UCSD-AML1 (cell line): ENCODE results near the gene CUTC.
"Not testable (repeated sequence)": the region's sequence is repeated elsewhere in the genome, so short reads cannot be mapped to it uniquely, and the experiment has no call there.

Experiments
- DNase-seq: peaks from one replicate; lab custom pipeline; 2025; ENCODE audit not compliant: unreplicated experiment; lab: John Stamatoyannopoulos, UW

Gene CUTC

DNA sequence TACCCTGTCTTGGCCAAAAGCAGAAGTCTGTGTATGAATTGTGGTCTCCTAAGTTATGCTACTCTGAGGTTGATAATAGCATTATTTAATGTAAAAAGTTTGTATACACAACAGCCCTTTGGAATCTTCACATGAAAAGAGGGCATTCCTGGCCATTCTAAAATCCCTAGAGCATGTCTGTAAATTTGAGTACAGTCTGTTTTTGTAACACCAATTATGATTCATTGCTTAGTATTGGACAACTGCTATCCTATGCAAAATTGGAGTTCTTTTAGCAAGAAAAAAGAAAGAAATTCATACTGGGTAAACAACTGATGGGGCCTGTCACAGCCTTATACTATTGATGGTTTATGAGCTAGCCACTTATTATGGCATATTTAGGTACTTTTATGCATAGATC, 10.2 kb downstream of the CUTC start:
- no peak for DNase-seq

DNA sequence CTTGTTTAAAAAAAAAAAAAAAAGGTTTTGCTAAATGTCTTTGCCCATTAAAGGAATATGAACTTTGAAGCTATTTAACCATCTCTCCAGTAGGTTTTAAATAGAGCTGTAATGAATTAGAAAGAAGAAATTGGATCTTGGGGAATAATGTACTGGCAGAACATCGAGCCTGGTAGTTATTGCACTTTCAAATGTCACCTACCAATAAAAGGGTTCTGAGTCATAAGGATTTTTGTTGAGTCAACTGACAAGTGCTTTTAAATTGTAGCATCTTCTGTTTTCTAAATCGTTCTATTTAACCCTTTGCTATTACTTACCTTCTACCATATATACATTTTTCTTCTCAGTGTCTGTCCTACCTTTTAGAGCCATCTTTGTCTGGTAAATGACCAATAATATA, 10.7 kb downstream of the CUTC start:
- no peak for DNase-seq

DNA sequence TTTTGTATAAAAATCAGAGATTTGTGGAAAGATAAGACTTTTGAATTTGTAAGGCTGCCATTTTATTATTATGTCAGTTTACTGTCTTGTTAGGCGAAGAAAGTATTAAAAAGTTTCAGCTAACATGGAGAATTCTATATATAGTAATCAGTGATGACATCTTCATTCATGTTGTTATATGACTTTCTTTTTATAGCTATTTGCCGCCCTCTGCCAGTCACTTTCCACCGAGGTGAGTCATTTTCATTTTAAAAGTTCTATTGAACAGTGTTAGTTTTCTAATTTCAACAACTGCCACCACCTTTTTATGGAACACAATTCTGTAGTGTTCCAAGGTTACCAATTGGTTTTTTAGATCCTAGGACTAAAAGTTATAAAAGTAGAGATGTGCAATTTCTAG, 11.8 kb downstream of the CUTC start:
- DNase-seq: no peak

DNA sequence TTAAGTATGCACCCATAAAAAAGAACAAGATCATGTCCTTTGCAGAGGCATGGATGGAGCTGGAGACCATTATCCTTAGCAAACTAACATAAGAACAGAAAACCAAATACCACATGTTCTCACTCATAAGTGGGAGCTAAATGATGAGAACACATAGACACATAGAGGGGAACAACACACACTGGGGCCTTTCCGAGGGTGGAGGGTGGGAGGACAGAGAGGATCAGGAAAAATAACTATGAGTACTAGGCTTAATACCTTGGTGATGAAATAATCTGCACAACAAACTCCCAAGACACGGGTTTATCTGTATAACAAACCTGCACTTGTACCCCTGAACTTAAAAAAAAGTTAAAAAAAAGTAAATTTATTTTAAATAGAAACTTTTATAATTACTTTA, 14.1 kb downstream of the CUTC start:
- not testable (repeated sequence) for DNase-seq

DNA sequence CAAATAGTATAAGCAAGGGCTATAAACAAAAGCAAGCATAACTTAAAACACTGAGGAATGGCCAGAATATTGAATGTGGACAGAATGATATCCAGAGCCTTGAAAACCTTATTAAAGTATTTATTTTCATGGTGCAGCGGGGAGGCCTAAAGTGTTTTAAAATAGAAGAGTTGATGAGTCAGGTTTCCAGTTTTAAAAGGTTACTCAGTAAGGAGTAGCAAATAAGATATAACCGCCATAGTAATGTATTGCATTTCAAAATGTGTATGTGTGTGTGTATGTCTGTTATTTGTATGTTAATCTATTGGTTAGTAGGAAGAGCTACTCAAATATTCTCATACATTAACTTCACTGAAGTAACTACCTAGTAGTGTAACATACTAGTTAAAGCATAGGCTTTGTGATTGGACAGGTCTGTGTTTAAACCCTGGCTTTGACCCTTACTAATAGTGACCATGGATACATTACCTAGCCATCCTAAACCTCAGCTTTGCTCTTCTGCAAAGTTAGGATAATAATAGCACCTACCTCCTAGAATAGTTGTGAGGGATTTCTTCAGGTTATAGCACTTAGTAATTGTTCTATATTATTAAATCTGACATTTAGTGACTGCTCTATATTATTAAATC, 16.9 kb downstream of the CUTC start:
- DNase-seq: no peak

DNA sequence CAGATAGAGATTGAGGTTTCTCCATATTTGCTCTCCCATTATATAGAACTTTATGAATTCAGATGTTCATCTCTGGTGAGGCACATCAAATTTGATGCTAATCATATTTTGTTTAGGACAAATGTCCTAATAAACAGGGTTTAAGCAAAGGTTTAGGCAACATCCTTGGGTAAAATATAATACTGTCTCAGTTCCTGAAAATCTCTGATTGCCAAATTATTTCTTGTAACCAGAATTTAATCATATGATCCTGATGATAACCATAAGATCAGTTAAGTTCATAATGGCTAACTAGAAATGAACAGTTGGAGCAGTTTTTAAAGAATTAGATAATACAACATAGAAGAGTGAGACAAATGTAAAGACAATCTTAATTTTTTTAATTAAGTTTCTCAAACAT, 18.6 kb downstream of the CUTC start:
- DNase-seq: no peak

DNA sequence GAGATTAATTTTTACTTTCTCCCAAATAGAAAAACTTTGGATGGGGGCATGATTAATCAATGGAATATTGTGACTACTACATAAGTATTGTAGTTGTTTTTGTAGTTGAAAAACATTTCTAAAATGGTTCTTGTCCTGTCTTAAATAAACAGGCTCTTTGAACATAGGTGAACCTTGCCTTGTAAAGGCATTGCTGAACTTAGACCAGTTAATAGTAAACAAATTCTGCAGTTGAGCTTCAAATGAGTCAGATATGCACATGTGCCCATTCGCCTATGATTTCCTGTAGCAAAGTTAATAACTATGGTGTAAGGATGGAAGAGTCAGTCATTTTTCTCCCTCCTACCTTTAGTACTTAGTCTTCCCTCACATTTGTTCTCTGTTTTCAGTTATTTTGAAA, 22.6 kb downstream of the CUTC start:
- DNase-seq: no peak

DNA sequence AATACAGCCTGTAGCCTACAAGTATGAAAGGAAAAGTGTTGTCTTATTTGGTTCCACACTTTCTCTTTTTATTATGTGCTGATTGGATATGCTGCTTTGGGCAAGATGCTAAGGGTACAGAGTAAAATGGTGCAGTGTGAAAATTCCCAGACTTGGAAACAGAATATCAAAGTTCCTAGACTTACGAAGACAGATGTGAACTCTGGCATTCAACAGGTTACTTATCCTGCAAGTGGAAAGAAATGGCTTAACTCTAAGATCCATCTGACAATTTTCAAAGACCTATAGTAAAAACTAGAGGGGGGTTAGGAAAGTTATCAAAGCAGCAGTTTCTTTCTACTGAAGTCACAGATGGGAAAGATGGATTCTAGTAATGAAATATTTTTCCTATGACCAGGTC, 24.1 kb downstream of the CUTC start:
- DNase-seq: no peak

DNA sequence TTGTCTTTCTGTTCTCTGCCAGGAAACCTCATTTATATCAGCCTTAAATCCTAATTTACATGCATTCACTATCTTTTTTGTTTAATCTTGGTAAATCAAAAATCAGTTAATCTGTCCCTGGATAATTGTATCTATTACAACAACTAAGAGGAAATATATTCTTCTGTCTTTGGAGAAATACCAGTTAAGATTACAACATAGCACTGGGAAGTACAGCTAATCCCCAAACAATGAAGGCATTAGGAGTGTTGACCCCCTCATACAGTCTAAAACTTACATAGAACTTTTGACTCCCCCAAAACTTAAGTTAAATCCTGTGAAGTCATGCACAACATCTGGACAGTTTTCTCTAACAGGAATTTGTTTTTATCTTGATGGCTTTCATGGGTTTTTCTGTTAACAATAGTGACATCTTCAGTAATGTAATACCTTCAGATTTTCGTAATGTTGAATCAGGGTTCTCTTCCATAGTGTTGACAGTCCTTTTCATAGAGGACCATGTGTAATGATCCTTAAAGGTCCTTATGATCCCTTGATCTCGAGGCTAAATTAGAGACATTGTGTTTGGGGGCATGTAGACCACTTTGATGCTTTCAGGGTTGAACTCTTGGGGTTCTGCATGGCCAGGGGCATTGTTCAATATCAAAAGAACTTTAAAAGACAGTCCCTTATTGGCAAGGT, 26.3 kb downstream of the CUTC start:
- no peak for DNase-seq

DNA sequence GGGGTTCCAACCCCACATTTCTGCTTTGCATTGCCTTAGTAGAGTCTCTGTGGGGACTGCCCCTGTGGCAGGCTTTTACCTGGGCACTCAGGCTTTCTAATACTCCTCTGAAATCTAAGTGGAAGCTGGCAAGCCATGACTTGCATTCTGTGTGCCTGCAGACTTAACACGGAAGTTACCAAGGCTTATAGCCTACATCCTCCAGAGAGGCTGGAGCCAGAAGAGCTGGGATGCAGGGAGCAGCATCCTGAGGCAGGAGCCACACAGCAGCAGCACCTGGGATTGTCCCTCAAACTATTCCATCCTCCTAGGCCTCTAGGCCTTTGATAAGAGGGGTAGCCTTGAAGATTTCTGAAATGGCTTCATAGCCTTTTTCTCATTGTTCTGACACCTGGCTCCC, 28.3 kb downstream of the CUTC start:
- no peak for DNase-seq

DNA sequence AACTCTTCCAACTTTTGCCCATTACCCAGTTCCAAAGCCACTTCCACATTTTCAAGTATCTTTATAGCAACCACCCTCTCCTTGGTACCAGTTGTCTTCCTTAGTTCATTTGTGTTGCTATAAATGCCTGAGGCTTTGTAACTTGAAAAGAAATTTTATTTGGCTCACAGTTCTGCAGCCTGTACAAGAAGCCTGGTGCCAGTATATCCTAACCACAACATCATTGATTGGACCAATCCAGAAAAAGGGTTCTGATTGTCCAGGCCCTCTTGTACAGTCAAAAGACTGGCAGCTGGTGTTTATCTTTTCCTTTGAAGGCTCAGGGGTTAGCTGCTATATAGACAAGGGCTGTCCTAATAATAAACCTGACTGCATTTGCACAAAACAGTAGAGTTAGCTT, 29.3 kb downstream of the CUTC start:
- no peak for DNase-seq

DNA sequence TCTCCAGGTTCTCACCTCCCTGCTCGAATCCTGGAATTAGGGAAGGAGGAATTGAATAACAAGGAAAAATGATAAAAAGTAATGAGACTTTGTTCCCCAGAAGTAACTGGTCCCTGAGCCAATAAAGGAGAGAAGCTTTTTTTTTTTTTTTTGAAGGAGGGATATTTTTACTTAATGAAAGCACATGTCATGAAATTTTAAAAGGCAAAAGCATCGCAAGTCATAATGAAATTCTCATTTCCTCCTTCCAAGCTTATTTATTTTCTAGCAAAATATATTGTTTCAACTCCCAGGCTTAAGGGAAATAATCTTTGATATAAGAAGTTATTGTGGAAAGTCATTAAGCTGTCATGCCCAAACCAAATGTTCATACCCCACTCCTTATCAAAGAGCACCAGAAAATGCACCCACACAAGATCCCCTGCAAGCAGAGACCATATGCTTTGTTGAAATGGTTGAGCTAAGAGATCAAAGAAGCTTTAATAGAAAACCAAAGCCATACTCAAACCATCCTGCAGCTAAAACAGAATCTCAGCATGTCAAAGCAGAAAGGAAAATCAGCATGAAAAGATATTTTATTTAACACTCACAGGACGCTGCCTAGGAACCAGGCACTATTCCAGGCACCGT, 33.8 kb downstream of the CUTC start:
- DNase-seq: no peak

DNA sequence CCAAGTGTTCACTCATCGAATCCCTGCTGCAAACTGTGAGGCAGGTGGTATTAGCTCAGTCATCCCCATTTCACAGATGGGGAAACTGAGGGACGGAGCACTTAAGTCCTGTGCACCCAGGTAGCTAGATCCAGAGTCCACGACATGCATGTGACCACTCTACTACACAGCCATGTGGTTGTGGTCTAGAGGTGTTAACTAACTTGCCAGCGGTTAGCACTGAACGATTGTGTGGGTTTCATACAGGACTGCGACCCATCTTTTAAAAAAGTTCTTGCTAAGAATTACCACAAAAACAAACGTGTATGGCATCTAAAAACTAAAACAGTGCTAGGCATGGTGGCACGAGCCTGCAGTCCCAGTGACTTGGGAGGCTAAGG, 34.3 kb downstream of the CUTC start:
- DNase-seq: no peak

DNA sequence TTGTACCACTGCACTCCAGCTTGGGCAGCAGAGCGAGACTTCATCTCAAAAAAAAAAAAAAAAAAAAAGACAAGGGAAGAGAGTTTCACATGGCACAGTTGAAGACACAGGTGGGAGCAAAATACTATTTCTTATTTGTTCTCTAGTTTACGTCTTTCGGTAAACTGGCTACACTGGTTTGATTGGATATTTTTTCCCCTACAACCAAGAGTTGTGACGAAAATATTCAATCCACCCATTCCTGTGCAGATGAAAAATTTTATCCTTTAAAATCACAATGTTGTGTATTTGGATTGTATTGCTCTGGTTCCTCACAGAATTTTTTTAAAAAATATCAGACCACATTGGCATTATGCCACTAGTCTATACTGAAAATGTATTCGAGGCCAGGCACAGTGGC, 35.9 kb downstream of the CUTC start:
- no peak for DNase-seq

DNA sequence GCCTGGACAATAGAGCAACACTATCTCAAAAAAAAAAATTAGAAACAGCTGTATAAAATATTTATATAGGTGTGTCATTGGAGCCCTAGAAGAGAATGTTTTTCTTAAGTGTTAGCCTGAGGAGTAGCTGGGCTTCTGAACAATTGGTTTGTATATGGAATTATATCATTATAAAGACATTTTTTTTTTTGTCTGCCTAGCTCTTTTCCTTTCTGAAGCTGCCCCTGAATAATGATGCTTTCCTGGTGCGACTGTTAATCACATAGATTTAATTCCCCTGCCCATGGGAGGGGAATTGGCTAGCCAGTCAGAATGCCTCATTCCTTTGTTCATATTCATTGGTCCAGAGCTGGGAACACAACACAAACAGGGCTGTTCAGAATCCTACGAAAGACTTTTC, 36.5 kb downstream of the CUTC start:
- DNase-seq: no peak

DNA sequence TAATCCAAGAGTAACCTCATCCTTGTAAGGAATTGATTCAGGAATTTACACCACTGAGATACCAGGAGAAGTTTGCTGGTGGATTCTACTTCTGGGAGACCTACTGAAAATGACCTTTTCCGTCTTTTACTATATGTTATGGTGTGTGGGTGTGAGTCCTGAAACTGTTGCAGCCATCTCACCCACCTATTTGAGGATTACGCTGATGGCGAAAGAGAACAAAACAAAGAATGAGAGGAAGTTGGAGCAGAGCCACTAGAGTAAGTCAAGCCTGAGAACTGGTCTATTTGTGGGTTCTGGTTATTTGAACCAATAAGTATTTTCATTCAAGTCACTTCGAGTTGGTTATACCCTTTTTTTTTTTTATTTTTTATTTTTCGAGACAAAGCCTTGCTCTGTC, 37.7 kb downstream of the CUTC start:
- no peak for DNase-seq

DNA sequence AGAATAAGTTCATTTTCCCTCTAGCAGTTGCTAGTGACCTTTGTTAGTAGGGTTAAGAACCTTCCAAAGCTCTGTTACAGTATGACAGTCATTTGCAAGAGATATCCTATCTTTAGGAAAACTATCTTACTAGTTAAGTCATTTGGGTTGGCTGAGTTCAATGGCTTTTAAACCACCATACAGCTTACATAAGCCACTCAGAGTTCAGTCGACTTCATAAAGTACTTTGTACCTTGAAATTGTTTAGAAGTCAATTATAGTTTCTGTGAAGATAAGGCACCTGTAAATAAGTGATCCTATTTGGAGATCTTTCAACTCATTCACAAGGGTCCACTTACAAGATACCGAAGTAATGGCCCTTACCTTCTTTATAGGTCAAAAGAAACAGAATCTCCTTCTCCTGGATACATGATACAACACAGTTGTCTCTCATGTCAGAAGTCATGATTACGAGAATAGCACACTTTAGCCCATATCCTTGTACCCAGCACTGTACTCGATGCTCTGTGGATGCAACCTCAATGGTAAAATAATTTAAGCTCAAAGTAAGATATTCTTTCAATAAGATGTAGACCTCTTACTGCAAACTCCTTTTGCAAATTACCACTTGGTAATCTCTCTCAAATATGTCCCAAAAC, 38.5 kb downstream of the CUTC start:
- no peak for DNase-seq

DNA sequence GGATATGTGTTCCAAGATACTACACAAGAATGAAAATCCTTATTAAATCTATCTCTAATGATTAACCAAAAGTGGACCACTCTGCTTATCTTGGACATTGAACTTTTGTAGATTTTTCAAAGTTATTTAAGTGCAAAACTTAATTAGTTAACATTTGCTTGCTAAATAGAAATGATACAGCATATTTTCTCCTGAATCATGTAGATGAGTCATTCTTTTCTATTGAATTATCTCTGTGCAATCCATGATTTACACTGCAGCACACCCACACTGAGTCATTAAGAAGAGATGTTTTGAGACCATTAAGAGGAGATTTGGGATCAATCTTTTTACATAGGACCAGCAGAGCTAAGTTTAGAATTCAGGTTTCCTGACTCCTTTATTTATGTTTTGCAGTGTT, 43.8 kb downstream of the CUTC start:
- no peak for DNase-seq

DNA sequence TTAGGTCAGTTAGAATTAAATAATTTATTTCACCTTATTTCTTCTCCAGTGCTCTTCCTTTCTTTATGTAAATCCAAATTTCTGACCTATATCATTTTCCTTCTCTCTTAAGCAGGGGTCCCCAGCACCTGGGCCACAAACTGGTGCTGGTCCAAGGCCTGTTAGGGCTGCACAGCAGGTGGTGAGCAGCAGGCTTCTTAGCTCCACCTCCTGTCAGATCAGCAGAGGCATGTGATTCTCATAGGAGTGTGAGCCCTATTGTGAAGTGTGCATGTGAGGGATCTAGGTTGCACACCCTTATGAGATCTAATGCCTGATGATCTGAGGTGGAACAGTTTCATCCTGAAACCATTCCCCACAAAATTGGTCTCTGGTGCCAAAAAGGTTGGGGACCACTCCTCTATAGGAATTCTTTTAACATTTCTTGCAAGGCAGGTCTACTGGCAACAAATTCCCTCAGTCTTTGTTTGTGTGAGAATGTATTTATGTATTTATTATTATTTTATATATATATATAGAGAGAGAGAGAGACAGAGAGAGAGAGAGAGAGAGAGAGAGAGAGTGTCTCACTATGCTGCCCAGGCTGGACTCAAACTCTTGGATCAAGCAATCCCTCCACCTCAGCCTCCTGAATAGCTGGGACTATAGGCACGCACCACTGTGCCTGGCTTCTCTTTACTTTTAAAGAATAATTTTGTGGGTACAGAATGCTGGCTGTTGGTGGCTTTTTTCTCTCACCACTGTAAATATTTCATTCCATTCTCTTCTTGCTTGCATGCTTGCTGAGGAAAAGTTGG, 46.1 kb downstream of the CUTC start:
- no peak for DNase-seq

DNA sequence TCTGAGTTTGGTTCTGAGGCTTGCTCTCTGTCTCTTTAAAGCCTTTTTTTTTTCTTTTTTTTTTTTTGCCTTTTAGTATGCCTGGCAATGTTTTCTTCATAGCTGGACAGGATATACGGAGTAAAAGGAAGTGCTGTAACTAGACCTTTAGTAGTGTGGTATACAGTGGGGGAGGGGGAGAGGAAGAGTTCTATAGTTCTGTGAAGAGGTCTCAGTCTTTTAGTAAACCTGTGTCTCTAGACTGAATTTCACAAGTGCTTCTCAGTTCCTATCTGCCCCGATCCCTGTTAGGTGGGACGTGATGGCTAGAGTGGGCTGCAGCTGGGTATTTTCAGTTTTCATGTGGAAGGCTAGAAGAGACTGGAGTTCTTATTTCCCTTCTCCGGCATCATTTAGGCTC, 47.3 kb downstream of the CUTC start:
- peak; percentile 13 for DNase-seq

DNA sequence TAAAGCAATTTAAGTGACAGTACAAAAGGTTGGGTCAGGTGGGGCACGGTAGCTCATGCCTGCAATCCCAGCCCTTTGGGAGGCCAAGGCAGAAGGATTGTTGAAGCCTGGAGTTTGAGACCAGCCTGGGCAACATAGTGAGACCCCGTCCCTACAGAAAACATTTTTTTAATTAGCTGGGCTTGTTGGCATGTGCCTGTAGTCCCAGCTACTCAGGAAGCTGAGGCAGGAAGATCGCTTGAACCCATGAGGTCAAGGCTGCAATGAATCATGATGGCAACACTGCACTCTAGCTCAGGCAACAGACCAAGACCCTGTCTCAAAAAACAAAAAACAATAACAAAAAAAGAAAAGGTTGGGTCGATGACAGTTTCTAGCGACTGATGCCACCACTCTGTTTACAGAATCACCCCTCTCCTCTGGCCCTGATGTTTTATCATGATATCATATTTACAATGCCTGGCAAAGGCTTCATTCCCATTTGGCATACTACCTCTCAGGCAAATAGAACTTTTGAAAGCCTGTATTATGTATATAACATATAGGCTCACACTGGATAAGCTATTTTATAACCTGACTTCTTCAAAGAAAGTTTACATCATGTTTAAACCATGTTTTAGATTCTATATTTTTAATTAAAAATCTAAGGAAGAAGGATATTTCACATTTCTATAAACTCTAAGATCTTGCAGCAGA, 49.8 kb downstream of the CUTC start:
- DNase-seq: no peak
